ENCODE data around the gene SLC25A26.

SLC25A26 gene

DNA sequence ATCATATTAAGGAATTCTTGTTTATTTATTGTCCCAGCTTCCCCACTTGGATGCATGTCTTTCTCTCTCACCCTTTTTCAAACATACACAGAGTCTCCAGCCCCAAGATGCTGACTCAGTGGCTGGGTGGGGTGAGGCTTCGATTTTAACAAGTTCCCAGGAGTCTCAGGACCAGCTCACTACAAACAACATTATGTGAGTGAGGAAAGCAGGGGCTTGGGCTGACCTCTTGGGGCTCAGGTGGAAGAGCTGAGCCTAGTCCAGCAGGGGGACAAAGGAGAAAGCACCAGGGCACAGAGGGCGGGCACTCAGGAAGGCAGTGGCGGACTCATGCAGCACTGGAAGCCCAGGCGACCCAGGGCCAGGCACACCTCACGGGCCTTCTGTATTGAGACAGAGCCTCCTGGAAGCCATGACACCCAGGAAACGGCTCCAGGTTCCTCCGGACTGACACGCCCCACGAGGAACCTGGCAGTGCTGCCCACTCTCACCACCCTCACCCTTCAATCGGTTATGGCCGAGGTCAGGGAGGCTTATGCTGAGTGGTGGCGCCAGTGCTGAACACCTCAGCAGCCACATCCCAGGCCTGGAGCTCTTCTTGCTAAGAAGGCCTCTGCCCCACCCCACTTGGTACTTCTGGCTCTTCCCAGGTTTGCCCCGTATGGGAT is 182.7 kb downstream of the SLC25A26 start:
- Histone ChIP-seq H3K9me3 (ENCODE audit: insufficient read depth, low read depth, low read length) (no peaks in the 10 kb centered on the region), H3K18ac (ENCODE audit: low read length) (no peak overlapping the region), H3K4ac (ENCODE audit: low read depth, low read length) (no peak overlapping the region), H3K27me3 (ENCODE audit: insufficient read depth, low read length) (no peaks in the 10 kb centered on the region), H3K79me1 (ENCODE audit: low read length) (peaks cover under 1% of the 10 kb centered on the region), H3K4me1 (ENCODE audit: control insufficient read depth in 1 of 2, insufficient read depth in 2 of 2, low read length in 2 of 2) (peaks cover 5% of the 10 kb centered on the region in 2 experiments), H4K12ac (ENCODE audit: low read depth, low read length) (no peak overlapping the region), H4K91ac (ENCODE audit: low read depth, low read length) (no peak overlapping the region), H3K27ac (ENCODE audit: low read depth, low read length) (no peak overlapping the region), H4K8ac (ENCODE audit: low read depth, low read length) (no peak overlapping the region), H3K4me3 (ENCODE audit: low read depth, low read length) (no peak overlapping the region), H3K23ac (ENCODE audit: low read length) (no peak overlapping the region), H3K36me3 (ENCODE audit: control insufficient read depth in 1 of 2, insufficient read depth in 2 of 2, low read length in 2 of 2) (no peaks in the 10 kb centered on the region), H2BK5ac (ENCODE audit: low read depth, low read length, poor library complexity) (no peak overlapping the region), H3K4me2 (ENCODE audit: low read length) (no peak overlapping the region), H2AFZ (ENCODE audit: insufficient read depth, low read length, poor library complexity) (no peak overlapping the region), H2BK120ac (ENCODE audit: insufficient read depth, low read length, poor library complexity) (no peak overlapping the region), H3K14ac (ENCODE audit: low read length) (no peak overlapping the region), H3K9ac (ENCODE audit: low read length) (no peak overlapping the region), H2AK5ac (ENCODE audit: low read length) (no peak overlapping the region), H2BK12ac (ENCODE audit: low read length) (no peak overlapping the region), H3K79me2 (ENCODE audit: control insufficient read depth, insufficient read depth, low read length, poor library complexity) (no peaks in the 10 kb centered on the region)
- no CpG with 5 or more reads among the region's 13 CpGs for WGBS (ENCODE audit: extremely low coverage, insufficient coverage, insufficient read length)
- no peak for DNase-seq

DNA sequence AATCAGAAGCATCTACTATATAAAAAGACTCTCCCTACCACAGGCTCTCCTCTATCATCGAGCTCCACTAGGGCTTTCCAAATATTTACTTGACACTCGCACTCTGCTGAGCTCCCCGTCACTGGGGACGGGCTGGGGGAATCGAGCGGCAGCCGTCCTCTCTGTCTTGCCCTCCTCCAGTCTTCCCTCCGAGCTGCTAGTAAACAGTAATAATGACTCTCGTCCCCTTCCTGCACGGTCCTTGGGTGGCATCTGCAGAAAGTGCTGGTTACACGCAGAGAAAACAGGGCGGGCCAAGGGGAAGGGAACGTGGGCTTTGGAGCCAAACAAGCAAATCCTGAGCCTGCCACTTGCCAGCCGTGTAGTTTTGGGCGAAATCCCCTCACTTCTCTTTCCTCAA is 183.4 kb downstream of the SLC25A26 start:
- Histone ChIP-seq H3K27ac (ENCODE audit: low read depth, low read length) (no peak overlapping the region), H4K8ac (ENCODE audit: low read depth, low read length) (no peak overlapping the region), H3K18ac (ENCODE audit: low read length) (no peak overlapping the region), H2BK12ac (ENCODE audit: low read length) (no peak overlapping the region), H3K79me1 (ENCODE audit: low read length) (no peaks in the 10 kb centered on the region), H3K14ac (ENCODE audit: low read length) (no peak overlapping the region), H4K12ac (ENCODE audit: low read depth, low read length) (no peak overlapping the region), H2BK120ac (ENCODE audit: insufficient read depth, low read length, poor library complexity) (no peak overlapping the region), H3K36me3 (ENCODE audit: control insufficient read depth in 1 of 2, insufficient read depth in 2 of 2, low read length in 2 of 2) (no peaks in the 10 kb centered on the region), H3K4me2 (ENCODE audit: low read length) (no peak overlapping the region), H2BK5ac (ENCODE audit: low read depth, low read length, poor library complexity) (no peak overlapping the region), H3K9me3 (ENCODE audit: insufficient read depth, low read depth, low read length) (no peaks in the 10 kb centered on the region), H3K27me3 (ENCODE audit: insufficient read depth, low read length) (no peaks in the 10 kb centered on the region), H4K91ac (ENCODE audit: low read depth, low read length) (no peak overlapping the region), H2AK5ac (ENCODE audit: low read length) (no peak overlapping the region), H3K4me1 (ENCODE audit: control insufficient read depth in 1 of 2, insufficient read depth in 2 of 2, low read length in 2 of 2) (peaks cover 3 to 4% of the 10 kb centered on the region in 2 experiments), H3K4ac (ENCODE audit: low read depth, low read length) (no peak overlapping the region), H2AFZ (ENCODE audit: insufficient read depth, low read length, poor library complexity) (no peak overlapping the region), H3K9ac (ENCODE audit: low read length) (no peak overlapping the region), H3K4me3 (ENCODE audit: low read depth, low read length) (no peak overlapping the region), H3K79me2 (ENCODE audit: control insufficient read depth, insufficient read depth, low read length, poor library complexity) (no peaks in the 10 kb centered on the region), H3K23ac (ENCODE audit: low read length) (no peak overlapping the region)
- WGBS (ENCODE audit: extremely low coverage, insufficient coverage, insufficient read length): no CpG with 5 or more reads among the region's 15 CpGs
- no peak for DNase-seq

DNA sequence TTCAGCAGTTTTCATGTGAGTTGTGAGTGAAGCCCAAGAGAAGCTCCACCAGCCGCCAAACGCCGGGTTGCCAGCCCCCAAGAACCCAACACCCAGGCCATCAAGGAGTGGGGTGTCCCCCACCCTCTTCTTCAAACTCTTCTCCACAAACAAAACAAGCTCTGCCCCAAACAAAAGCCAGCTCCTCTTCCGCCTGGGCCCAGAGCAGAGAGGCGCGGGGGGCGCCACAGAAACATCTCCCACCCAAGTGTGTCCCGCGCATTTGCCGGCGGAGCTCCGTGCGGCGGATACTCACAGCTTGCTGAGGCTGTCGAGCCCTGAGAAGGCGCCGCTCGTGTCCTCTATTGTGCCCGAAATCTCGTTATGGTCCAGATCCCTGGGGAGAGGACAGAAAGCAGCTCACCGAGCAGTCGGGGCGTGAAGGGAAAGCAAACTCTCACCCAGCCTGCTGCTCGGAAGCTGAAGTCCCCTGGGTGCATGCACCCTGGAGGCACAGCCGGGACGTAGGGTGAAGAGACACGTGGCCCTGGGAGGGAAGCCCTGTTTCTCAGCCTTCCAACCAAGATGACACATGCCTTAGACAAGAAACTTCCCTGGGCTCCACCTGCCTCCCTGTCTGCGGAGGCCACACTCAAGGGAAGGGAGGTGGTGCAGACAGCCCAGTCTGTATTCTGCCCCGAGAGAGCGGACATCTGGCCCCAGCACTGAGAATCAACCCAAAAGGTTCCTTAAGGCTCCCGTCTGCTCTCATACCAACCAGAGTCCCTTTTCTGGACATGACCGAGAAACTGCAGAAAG is 184.3 kb downstream of the SLC25A26 start:
- Histone ChIP-seq H3K9ac (ENCODE audit: low read length) (no peak overlapping the region), H3K14ac (ENCODE audit: low read length) (no peak overlapping the region), H2AK5ac (ENCODE audit: low read length) (no peak overlapping the region), H4K8ac (ENCODE audit: low read depth, low read length) (no peak overlapping the region), H2BK120ac (ENCODE audit: insufficient read depth, low read length, poor library complexity) (no peak overlapping the region), H3K79me2 (ENCODE audit: control insufficient read depth, insufficient read depth, low read length, poor library complexity) (no peaks in the 10 kb centered on the region), H3K27ac (ENCODE audit: low read depth, low read length) (no peak overlapping the region), H3K4ac (ENCODE audit: low read depth, low read length) (no peak overlapping the region), H4K12ac (ENCODE audit: low read depth, low read length) (no peak overlapping the region), H3K23ac (ENCODE audit: low read length) (no peak overlapping the region), H3K4me2 (ENCODE audit: low read length) (no peak overlapping the region), H2AFZ (ENCODE audit: insufficient read depth, low read length, poor library complexity) (no peak overlapping the region), H3K4me1 (ENCODE audit: control insufficient read depth in 1 of 2, insufficient read depth in 2 of 2, low read length in 2 of 2) (peaks cover 3 to 4% of the 10 kb centered on the region in 2 experiments), H3K36me3 (ENCODE audit: control insufficient read depth in 1 of 2, insufficient read depth in 2 of 2, low read length in 2 of 2) (no peaks in the 10 kb centered on the region), H3K79me1 (ENCODE audit: low read length) (no peaks in the 10 kb centered on the region), H3K4me3 (ENCODE audit: low read depth, low read length) (no peak overlapping the region), H3K9me3 (ENCODE audit: insufficient read depth, low read depth, low read length) (no peaks in the 10 kb centered on the region), H4K91ac (ENCODE audit: low read depth, low read length) (no peak overlapping the region), H2BK5ac (ENCODE audit: low read depth, low read length, poor library complexity) (no peak overlapping the region), H3K18ac (ENCODE audit: low read length) (no peak overlapping the region), H3K27me3 (ENCODE audit: insufficient read depth, low read length) (no peaks in the 10 kb centered on the region), H2BK12ac (ENCODE audit: low read length) (no peak overlapping the region)
- no peak for DNase-seq
- WGBS (ENCODE audit: extremely low coverage, insufficient coverage, insufficient read length): no CpG with 5 or more reads among the region's 32 CpGs

DNA sequence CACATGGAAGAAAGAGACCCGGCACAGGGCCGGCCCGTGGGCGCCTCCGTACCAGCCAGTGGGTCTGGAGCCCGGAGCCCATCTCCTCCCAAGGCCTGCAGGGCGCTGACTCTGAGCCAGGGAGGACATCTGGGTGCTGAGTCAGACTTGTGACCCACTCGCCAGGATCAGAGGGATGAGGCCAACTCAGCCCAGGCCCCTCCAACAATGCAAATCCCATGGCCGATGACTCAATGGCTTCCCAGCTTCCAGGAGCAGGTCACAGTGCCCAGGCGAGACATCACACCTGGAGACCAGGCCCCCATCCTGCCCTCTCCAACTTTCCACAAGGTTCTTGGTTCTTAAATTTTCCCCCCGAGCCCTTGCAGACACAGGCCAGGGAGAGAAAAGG is 184.9 kb downstream of the SLC25A26 start:
- H2AFZ ChIP-seq (ENCODE audit: insufficient read depth, low read length, poor library complexity): no peak overlapping the region
- no peak overlapping the region for H3K9ac ChIP-seq (ENCODE audit: low read length)
- H4K91ac ChIP-seq (ENCODE audit: low read depth, low read length): no peak overlapping the region
- no peak overlapping the region for H2BK120ac ChIP-seq (ENCODE audit: insufficient read depth, low read length, poor library complexity)
- no peak overlapping the region for H3K4me3 ChIP-seq (ENCODE audit: low read depth, low read length)
- no peak overlapping the region for H3K4me2 ChIP-seq (ENCODE audit: low read length)
- DNase-seq: no peak
- no peak overlapping the region for H3K27ac ChIP-seq (ENCODE audit: low read depth, low read length)
- H3K27me3 ChIP-seq (ENCODE audit: insufficient read depth, low read length): no peaks in the 10 kb centered on the region
- H3K4me1 ChIP-seq (ENCODE audit: control insufficient read depth in 1 of 2, insufficient read depth in 2 of 2, low read length in 2 of 2): peaks cover 4% of the 10 kb centered on the region in 2 experiments
- no peak overlapping the region for H2BK12ac ChIP-seq (ENCODE audit: low read length)
- no peaks in the 10 kb centered on the region for H3K79me1 ChIP-seq (ENCODE audit: low read length)
- no peak overlapping the region for H3K14ac ChIP-seq (ENCODE audit: low read length)
- no peak overlapping the region for H2AK5ac ChIP-seq (ENCODE audit: low read length)
- H3K9me3 ChIP-seq (ENCODE audit: insufficient read depth, low read depth, low read length): no peaks in the 10 kb centered on the region
- H4K12ac ChIP-seq (ENCODE audit: low read depth, low read length): no peak overlapping the region
- WGBS (ENCODE audit: extremely low coverage, insufficient coverage, insufficient read length): no CpG with 5 or more reads among the region's 11 CpGs
- H3K23ac ChIP-seq (ENCODE audit: low read length): no peak overlapping the region
- H3K79me2 ChIP-seq (ENCODE audit: control insufficient read depth, insufficient read depth, low read length, poor library complexity): no peaks in the 10 kb centered on the region
- no peaks in the 10 kb centered on the region for H3K36me3 ChIP-seq (ENCODE audit: control insufficient read depth in 1 of 2, insufficient read depth in 2 of 2, low read length in 2 of 2)
- H3K4ac ChIP-seq (ENCODE audit: low read depth, low read length): no peak overlapping the region
- no peak overlapping the region for H2BK5ac ChIP-seq (ENCODE audit: low read depth, low read length, poor library complexity)
- H3K18ac ChIP-seq (ENCODE audit: low read length): no peak overlapping the region
- H4K8ac ChIP-seq (ENCODE audit: low read depth, low read length): no peak overlapping the region

All from trophoblast cell (in vitro differentiated cells and primary cell).